CD4-positive, alpha-beta T cell treated with Interleukin-17A for 4 hours (primary cell): ENCODE results near the gene CLASP1.

Source experiments
- DNase-seq: peaks from one replicate; pipeline ENCODE4 v3.0.0-alpha.2; 2020; ENCODE audit warnings: mixed read lengths

The CLASP1 gene

GRCh38 chr2:121534007-121534406, 115.3 kb downstream of the CLASP1 start:
- no peak for DNase-seq

- DNase-seq = no peak
These were observed 116.4 kb downstream of the CLASP1 start for GRCh38 chr2:121532894-121533293.

DNA sequence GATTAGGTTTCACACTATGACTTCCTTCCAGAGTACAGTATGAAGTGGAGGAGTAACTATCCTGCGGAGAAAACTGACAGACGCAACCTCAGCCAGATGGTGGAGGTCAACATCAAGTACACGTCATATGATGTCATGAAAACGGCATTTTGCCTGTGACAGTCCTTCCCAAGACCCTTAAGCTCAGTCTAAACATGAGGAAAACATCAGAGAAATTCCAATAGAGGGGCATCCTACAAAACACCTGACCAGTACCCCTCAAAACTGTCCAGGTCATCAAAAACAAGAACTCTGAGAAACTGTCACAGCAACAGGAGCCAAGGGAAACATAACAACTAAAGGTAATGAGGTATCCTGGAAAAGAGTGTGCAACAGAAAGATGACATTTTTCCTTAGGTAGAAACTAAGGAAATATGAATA, 116.9 kb downstream of the CLASP1 start:
- DNase-seq = no peak

DNA sequence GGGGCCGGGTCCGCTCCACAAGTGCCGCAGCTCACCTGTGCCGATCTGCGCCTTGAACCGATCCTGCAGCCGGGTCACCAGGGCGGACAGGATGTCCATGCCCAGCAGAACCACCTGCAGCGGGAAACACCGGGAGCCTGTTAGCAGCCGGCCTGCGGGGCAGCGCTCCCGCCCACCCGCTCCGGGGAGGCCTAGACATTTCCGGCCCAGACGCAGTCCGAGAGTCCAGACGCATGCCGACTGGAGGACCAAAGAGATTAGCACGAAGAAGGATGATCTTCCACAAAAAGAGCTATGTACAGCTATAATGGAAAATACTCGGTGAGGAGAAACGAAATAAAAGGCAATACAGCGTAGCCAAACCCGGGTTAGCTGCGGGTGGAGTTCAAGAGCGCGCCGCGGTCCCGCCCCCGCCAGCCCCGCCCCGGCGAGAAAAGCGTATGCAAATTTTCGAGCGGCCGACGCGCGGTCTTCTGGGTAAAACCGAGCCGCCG, 119.0 kb downstream of the CLASP1 start:
- DNase-seq = peak; percentile 89

- DNase-seq = no peak
These were observed 119.6 kb downstream of the CLASP1 start for GRCh38 chr2:121529439-121530211.

- DNase-seq = no peak
These were observed 122.1 kb downstream of the CLASP1 start for GRCh38 chr2:121527009-121527682.

DNA sequence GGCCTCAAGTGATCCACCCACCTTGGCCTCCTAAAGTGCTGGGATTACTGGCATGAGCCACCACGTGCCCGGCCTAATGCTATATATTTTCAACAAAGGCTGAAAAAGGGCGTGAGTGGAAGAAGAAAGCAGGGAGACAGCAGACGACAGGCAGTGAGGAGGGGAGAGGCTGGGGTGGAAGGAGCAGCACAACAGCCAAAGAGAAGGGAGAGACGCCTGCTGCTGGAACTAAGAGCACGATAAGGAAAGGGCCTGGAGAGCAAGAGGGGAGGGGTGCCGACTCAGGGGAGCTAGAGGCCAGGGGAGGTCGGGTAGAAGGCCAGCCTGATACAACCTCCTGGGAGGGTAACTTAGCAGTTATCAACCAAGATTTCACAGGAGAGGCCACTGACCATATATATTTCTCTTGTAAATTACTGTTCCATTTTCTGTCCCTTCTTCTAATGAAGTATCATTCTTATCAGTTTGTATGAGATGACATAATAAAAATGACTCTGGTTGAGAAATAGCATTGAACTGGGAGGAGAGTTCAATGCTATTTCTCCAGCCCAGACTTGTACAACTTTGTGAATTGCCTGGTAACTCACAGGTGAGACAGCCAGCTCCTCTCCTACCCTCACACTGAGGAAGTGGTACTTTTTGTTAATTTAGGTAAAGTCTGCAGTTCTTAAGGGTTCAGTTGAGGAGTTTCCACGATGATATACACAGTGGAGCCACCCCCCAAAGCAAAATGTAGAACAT, 124.4 kb downstream of the CLASP1 start:
- DNase-seq = no peak

DNA sequence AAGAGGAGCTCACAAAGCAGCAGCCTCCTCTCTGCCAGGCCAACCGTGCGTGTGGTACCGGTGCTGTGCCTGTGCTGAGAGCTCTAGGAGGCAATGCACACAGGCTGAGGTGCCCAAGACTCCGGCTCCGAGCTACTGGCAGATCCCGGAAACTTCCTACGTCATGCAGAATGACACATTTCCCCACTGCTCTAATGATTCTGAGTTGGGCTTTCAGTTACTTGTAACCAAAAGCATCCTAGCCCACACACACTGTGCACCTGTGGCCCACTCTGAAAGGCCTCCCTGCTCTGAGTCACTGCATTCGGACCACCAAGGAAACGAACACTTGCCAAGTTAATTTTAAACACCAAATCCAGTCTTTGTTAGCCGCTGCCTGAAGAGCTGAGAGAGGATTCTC, 127.9 kb downstream of the CLASP1 start:
- no peak for DNase-seq

DNA sequence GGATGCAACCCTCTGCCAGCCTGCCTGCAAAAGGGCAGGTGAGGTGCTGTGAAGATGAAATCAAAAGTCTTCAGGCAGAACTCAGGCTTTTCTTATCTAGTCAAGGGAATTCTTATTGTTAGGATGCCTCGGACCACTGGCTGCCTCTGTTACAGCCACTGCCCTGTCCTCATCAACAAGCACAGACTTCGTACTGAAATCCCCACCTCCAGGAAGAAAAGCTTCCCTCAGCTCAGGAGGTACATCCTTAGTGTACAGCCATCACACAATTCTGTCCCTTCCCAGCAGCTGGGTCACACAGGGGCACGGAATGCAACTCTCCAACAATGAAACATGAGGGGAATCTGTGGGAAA, 128.6 kb downstream of the CLASP1 start:
- DNase-seq = no peak

GRCh38 chr2:121519732-121520640, 129.3 kb downstream of the CLASP1 start:
- no peak for DNase-seq

DNA sequence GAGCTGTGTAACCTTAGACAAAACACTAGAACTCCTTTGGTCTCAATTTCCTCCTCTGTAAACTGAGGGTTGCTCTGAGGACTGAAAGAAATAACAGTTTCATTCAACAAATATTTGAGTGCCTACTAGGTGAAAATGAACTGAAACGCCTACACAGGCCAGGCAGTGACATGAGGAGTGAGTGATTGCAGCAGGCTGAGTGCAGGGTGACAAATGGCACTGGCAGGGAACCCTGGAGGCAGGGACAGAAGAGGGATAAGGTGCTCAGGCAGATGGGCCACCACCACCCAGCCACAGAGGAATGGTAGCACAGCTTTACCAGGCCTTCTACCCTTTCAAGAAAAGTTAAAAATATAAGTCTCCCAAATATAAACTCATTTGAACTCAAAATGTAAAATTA, 130.1 kb downstream of the CLASP1 start:
- DNase-seq = no peak

DNA sequence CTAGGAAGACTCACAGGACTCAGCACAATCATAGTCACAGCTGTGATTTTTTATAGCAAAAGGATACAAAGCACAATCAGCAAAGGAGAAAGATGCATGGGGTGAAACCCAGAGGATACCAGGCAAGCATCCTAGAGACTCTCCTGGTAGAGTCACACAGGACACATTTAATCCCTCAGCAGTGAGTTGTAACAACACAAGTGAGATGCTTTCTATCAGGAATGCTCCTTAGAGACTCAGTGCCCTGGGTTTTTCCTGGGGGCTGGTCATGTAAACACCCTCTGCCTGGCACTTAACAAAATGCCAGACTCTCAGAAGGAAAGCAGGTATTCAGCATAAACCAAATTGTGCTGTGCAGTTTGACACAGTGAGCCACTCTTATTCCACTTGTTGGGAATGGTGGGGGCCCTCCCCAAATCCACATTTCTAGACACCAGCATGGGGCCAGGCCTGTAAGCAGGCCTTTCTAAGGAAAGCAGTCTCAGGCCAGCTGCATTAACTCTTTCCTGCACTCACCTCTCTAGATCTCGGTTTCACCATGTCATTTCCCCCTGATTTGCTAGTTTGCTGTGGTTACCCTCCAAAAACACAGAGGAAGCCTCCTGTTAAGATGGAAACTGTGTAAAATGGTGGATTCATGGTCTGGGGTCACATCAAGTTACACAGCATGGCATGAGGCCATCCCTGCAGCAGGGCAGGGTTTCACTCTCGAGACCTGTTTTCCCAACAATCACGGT, 135.5 kb downstream of the CLASP1 start:
- DNase-seq = no peak

GRCh38 chr2:121510857-121511256, 138.4 kb downstream of the CLASP1 start:
- no peak for DNase-seq

- no peak for DNase-seq
These were observed 142.6 kb downstream of the CLASP1 start for GRCh38 chr2:121506621-121507020.

GRCh38 chr2:121505986-121506586, 143.2 kb downstream of the CLASP1 start:
- DNase-seq = no peak

- DNase-seq = no peak
These were observed 144.3 kb downstream of the CLASP1 start for GRCh38 chr2:121505005-121505404.

GRCh38 chr2:121504316-121504715, 144.9 kb downstream of the CLASP1 start:
- DNase-seq = no peak

GRCh38 chr2:121502781-121503180, 146.5 kb downstream of the CLASP1 start:
- no peak for DNase-seq

- no peak for DNase-seq
These were observed 147.0 kb downstream of the CLASP1 start for GRCh38 chr2:121502246-121502645.

DNA sequence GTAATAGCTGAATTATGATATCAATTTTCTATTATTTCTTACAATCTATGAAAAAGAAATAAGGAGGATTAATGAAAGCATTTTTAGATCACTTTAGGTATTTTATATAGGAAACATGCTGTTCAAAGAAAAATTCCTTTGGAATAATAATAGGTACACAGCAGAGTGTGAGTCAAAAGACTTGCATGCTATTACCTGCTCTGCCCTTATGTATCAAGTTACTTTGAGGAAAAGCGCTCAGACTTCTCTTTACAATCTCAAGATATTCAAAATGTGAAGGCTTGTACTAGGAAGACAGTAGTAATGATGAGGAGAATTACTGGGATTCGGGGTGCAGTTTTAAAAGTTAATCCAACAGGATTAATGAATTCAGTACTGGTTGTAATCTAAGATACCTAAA, 147.7 kb downstream of the CLASP1 start:
- no peak for DNase-seq

DNA sequence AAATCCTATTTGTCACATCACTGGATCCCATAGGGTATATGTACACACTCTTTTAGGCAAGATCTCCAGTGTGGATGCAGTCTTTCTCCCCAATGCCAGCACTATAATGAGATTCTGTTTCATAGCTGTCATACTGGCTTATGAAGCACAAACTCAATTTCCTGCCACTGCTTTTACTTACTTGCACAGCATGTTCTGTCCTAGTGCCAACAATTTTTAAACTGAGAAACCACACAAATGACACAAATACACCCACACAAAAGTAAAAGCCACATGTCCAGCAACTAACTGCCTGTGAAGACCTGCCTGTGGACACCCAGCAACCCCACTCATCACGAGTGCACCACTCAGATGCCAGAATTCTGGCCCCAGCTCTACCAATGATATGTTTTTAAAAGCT, 148.2 kb downstream of the CLASP1 start:
- DNase-seq = no peak
